Activated CD8-positive, alpha-beta T cell treated with anti-CD3 and anti-CD28 coated beads for 36 hours (primary cell): ENCODE data around the gene RPUSD1. TPM values are rescaled to one million over a fixed set of nuclear protein-coding genes. Genes with fewer than 3 reads are reported as not detected.

Experiments used
- ATAC-seq: fragments of 200-7000 bp; cut with Tn5 transposase; one replicate; pipeline ENCODE4 v1.10.0; 2021; ENCODE audit warnings: mild to moderate bottlenecking, moderate library complexity
- CTCF ChIA-PET: fragments of 350-600 bp; sonication (Branson Sonifier 250); formaldehyde crosslinking; loops from one replicate; lab custom pipeline; 2021; ENCODE audit warnings: antibody characterized with exemption; lab: Charles Lee
- POLR2A ChIA-PET: fragments of 350-600 bp; sonication (Branson Sonifier 250); formaldehyde crosslinking; loops from one replicate; lab custom pipeline; 2021; ENCODE audit warnings: antibody characterized with exemption; lab: Charles Lee
- DNase-seq: peaks from one replicate; pipeline ENCODE4 v3.0.0-alpha.2; 2020
- H3K27ac Mint-ChIP-seq: one replicate; pipeline ENCODE4 v1.8.0; 2021; ENCODE audit warnings: mild to moderate bottlenecking, mixed read lengths
- H3K27me3 Mint-ChIP-seq: one replicate; pipeline ENCODE4 v1.8.0; 2021; ENCODE audit warnings: mixed read lengths
- H3K36me3 Mint-ChIP-seq: one replicate; pipeline ENCODE4 v1.8.0; 2021; ENCODE audit warnings: low read depth, mixed read lengths
- H3K4me1 Mint-ChIP-seq: one replicate; pipeline ENCODE4 v1.8.0; 2021; ENCODE audit warnings: low read depth, mixed read lengths
- H3K4me3 Mint-ChIP-seq: one replicate; pipeline ENCODE4 v1.8.0; 2021; ENCODE audit warnings: mild to moderate bottlenecking, moderate library complexity, mixed read lengths
- H3K9me3 Mint-ChIP-seq: one replicate; pipeline ENCODE4 v1.8.0; 2021; ENCODE audit warnings: mixed read lengths
- CTCF ChIP-seq: fragments of 200-600 bp; IDR thresholded peaks from one replicate; pipeline ENCODE4 v1.8.0; 2022; ENCODE audit warnings: antibody characterized with exemption, mild to moderate bottlenecking
- intact Hi-C: fragments of 100-400 bp; cut with micrococcal nuclease; formaldehyde crosslinking; loops from one replicate; pipeline ENCODE4 v1.10.0; 2022
- total RNA-seq, 2 experiments: library from RNA; stranded (reverse); gene quantifications; one replicate each; pipeline ENCODE4 v1.2.3, GENCODE V29; 2021

The RPUSD1 gene
- total RNA-seq, 2 experiments from 2014 or later, result 17.1 to 18.1 TPM

GRCh38 chr16:815861-816260 lies 27.7 kb upstream of the RPUSD1 start:
- no peak for TF ChIP-seq CTCF
- Mint-ChIP-seq H3K4me3 (no peak overlapping the region), H3K9me3 (no peaks in the 10 kb centered on the region), H3K4me1 (peaks cover 8% of the 10 kb centered on the region), H3K27me3 (peaks cover 21% of the 10 kb centered on the region), H3K36me3 (no peaks in the 10 kb centered on the region), H3K27ac (no peak overlapping the region)
- intact Hi-C loops, result loop anchor here (10.0 kb wide), 1 partner anchor 239 kb away; no protein-coding TSS in a partner anchor
- no peak for ATAC-seq
- DNase-seq, result no peak
- POLR2A ChIA-PET, result interaction anchor here (0.6 kb wide), 1 partner anchor 10 kb away, joined by 3 read pairs; no protein-coding TSS in a partner anchor
- CTCF ChIA-PET, result interaction anchor here (1.0 kb wide), 1 partner anchor 239 kb away, joined by 4 read pairs; no protein-coding TSS in a partner anchor

GRCh38 chr16:814974-815373 lies 26.8 kb upstream of the RPUSD1 start:
- POLR2A ChIA-PET, result no interaction called here
- Mint-ChIP-seq H3K27ac (no peak overlapping the region), H3K4me1 (peaks cover 6% of the 10 kb centered on the region), H3K36me3 (no peaks in the 10 kb centered on the region), H3K4me3 (no peak overlapping the region), H3K9me3 (no peaks in the 10 kb centered on the region), H3K27me3 (peaks cover 18% of the 10 kb centered on the region)
- no peak for ATAC-seq
- intact Hi-C loops, result loop anchor here (10.0 kb wide), 1 partner anchor 240 kb away; no protein-coding TSS in a partner anchor
- no peak for DNase-seq
- CTCF ChIA-PET, result interaction anchor here (1.0 to 1.2 kb wide), 2 partner anchors 240 to 241 kb away, joined by 3 to 4 read pairs; no protein-coding TSS in a partner anchor
- no peak for TF ChIP-seq CTCF

- DNase-seq (no peak), ATAC-seq (no peak)
- peak; percentile 9 for TF ChIP-seq CTCF
- no peaks in the 10 kb centered on the region for H3K9me3 Mint-ChIP-seq
- CTCF ChIA-PET, result interaction anchor here (0.8 to 1.2 kb wide), 4 partner anchors 241 to 290 kb away, joined by 3 to 5 read pairs (median 3); no protein-coding TSS in a partner anchor
- H3K27me3 Mint-ChIP-seq, result peaks cover 15% of the 10 kb centered on the region
- no peak overlapping the region for H3K4me3 Mint-ChIP-seq
- H3K4me1 Mint-ChIP-seq, result peaks cover 3% of the 10 kb centered on the region
- POLR2A ChIA-PET, result no interaction called here
- intact Hi-C loops, result loop anchor here (10.0 kb wide), 1 partner anchor 241 kb away; no protein-coding TSS in a partner anchor
- no peak overlapping the region for H3K27ac Mint-ChIP-seq
- H3K36me3 Mint-ChIP-seq, result no peaks in the 10 kb centered on the region
Observed at GRCh38 chr16:813916-814412, 25.8 kb upstream of the RPUSD1 start.

- peak; percentile 76 for TF ChIP-seq CTCF
- ChIA-PET POLR2A (no interaction called here), CTCF (interaction anchor here (1.0 kb wide), 2 partner anchors 244 to 290 kb away, joined by 3 to 5 read pairs; no protein-coding TSS in a partner anchor)
- DNase-seq (peak; percentile 72), ATAC-seq (peak; percentile 90)
- intact Hi-C loops, result loop anchor here (10.0 kb wide), 1 partner anchor 241 kb away; no protein-coding TSS in a partner anchor
- H3K27ac Mint-ChIP-seq, result no peak overlapping the region
- no peaks in the 10 kb centered on the region for H3K9me3 Mint-ChIP-seq
- peaks cover 6% of the 10 kb centered on the region for H3K4me1 Mint-ChIP-seq
- peaks cover 15% of the 10 kb centered on the region for H3K27me3 Mint-ChIP-seq
- no peak overlapping the region for H3K4me3 Mint-ChIP-seq
- no peaks in the 10 kb centered on the region for H3K36me3 Mint-ChIP-seq
Observed at GRCh38 chr16:813204-813915, 25.2 kb upstream of the RPUSD1 start.

GRCh38 chr16:808085-808386 lies 19.9 kb upstream of the RPUSD1 start:
- peak overlapping the region; percentile 97 for H3K27ac Mint-ChIP-seq
- peaks cover 3% of the 10 kb centered on the region for H3K36me3 Mint-ChIP-seq
- H3K27me3 Mint-ChIP-seq, result peaks cover 7% of the 10 kb centered on the region
- H3K4me3 Mint-ChIP-seq, result peak overlapping the region; percentile 98
- ATAC-seq (no peak), DNase-seq (no peak)
- ChIA-PET POLR2A (no interaction called here), CTCF (no interaction called here)
- TF ChIP-seq CTCF, result no peak
- H3K4me1 Mint-ChIP-seq, result peaks cover 11% of the 10 kb centered on the region
- no peaks in the 10 kb centered on the region for H3K9me3 Mint-ChIP-seq
- intact Hi-C loops, result no loop called here
